Activated CD8-positive, alpha-beta memory T cell treated with anti-CD3 and anti-CD28 coated beads, Interleukin-2, amount 10 ng/mL, durations not matched to agents 7 days and 5 days (primary cell): Measurements from ENCODE around the gene DNAH9. TPM values are rescaled to one million over a fixed set of nuclear protein-coding genes. Genes with fewer than 3 reads are reported as not detected.

Experiments
- ATAC-seq: fragments of 150-1000 bp; cut with Tn5 transposase; one replicate; pipeline ENCODE4 v1.10.0; 2021; ENCODE audit warnings: moderate library complexity
- CTCF ChIA-PET: fragments of 350-600 bp; sonication (Branson Sonifier 250); formaldehyde crosslinking; loops from one replicate; lab custom pipeline; 2021; ENCODE audit warnings: antibody characterized with exemption; lab: Charles Lee
- DNase-seq: peaks from one replicate; pipeline ENCODE4 v3.0.0-alpha.2; 2020
- H3K27ac Mint-ChIP-seq: one replicate; pipeline ENCODE4 v1.8.0; 2021; ENCODE audit warnings: mild to moderate bottlenecking, mixed read lengths
- H3K27me3 Mint-ChIP-seq: one replicate; pipeline ENCODE4 v1.8.0; 2021; ENCODE audit warnings: mixed read lengths
- H3K36me3 Mint-ChIP-seq: one replicate; pipeline ENCODE4 v1.8.0; 2021; ENCODE audit warnings: mild to moderate bottlenecking, mixed read lengths
- H3K4me1 Mint-ChIP-seq: one replicate; pipeline ENCODE4 v1.8.0; 2021; ENCODE audit warnings: mixed read lengths
- H3K4me3 Mint-ChIP-seq: one replicate; pipeline ENCODE4 v1.8.0; 2021; ENCODE audit warnings: mild to moderate bottlenecking, moderate library complexity, mixed read lengths
- H3K9me3 Mint-ChIP-seq: one replicate; pipeline ENCODE4 v1.8.0; 2022; ENCODE audit warnings: low read depth, mixed read lengths
- total RNA-seq, 2 experiments: library from RNA; stranded (reverse); gene quantifications; one replicate each; pipeline ENCODE4 v1.2.3, GENCODE V29; 2021

Gene DNAH9
- total RNA-seq, 2 experiments from 2014 or later: not detected

GRCh38 chr17:11624976-11625375 lies 26.7 kb downstream of the DNAH9 start:
- Mint-ChIP-seq H3K36me3 (no peaks in the 10 kb centered on the region), H3K4me3 (no peak overlapping the region), H3K4me1 (no peaks in the 10 kb centered on the region), H3K27me3 (no peaks in the 10 kb centered on the region), H3K9me3 (peaks cover 4% of the 10 kb centered on the region), H3K27ac (no peak overlapping the region)
- ATAC-seq (no peak), DNase-seq (no peak)
- CTCF ChIA-PET: no interaction called here

DNA sequence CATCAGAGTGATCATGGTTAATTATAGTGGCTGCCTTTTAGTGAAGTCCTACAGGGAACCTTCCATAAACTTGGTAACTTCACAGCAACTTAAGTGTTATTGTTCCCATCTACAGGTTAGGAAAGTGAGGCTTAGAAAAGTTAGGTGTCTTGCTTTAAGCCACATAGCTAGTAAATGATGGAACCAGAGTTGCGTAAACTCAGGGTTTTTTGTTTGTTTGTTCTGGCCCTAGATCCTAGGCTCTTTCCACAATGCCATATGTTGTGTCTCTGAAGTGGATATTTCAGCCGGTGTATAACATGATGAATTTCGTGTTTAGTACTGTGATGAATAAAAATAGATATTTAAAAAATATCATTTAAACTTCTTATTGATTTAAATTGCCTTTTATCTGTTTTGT lies 27.6 kb downstream of the DNAH9 start:
- DNase-seq (no peak), ATAC-seq (no peak)
- H3K27me3 Mint-ChIP-seq: no peaks in the 10 kb centered on the region
- no peak overlapping the region for H3K27ac Mint-ChIP-seq
- H3K4me3 Mint-ChIP-seq: no peak overlapping the region
- H3K36me3 Mint-ChIP-seq: no peaks in the 10 kb centered on the region
- CTCF ChIA-PET: no interaction called here
- no peaks in the 10 kb centered on the region for H3K4me1 Mint-ChIP-seq
- H3K9me3 Mint-ChIP-seq: peaks cover 4% of the 10 kb centered on the region

DNA sequence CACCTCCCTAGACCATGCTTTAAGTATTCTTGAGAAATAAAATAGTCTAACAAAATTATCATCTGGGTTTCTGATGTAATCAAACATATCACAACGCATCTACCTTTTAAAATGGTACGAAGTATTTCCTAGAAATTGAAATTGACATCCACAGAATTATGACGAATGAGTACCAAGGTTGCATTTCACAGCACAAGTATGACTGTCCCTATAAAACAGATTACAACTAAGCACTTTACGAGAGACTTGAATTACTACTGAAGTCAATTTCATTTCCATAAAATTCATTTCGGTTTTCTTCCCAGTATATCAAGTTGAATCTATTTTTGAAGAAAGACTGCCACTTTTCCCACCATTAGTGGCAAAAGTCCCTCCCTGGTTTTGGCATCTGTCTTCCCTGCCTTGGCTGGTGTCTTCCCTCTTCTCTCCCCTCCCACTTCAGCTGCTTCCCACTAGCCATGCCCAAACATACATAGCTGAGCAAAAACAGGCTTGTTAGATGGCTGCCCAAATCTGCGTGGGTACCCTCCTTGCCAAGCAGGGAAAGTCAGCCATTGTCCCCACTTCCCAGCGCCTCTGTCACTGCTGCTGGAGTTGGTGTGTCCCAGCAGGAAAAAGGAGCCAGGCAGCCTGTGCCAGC lies 29.2 kb downstream of the DNAH9 start:
- no peak for ATAC-seq
- CTCF ChIA-PET: no interaction called here
- Mint-ChIP-seq H3K27me3 (no peaks in the 10 kb centered on the region), H3K27ac (no peak overlapping the region), H3K9me3 (peaks cover 2% of the 10 kb centered on the region), H3K4me1 (no peaks in the 10 kb centered on the region), H3K36me3 (no peaks in the 10 kb centered on the region), H3K4me3 (no peak overlapping the region)
- no peak for DNase-seq

GRCh38 chr17:11628374-11628773 lies 30.1 kb downstream of the DNAH9 start:
- Mint-ChIP-seq H3K27me3 (no peaks in the 10 kb centered on the region), H3K9me3 (peaks cover 5% of the 10 kb centered on the region), H3K4me3 (no peak overlapping the region), H3K4me1 (no peaks in the 10 kb centered on the region), H3K36me3 (no peaks in the 10 kb centered on the region), H3K27ac (no peak overlapping the region)
- ATAC-seq: no peak
- no peak for DNase-seq
- CTCF ChIA-PET: no interaction called here

DNA sequence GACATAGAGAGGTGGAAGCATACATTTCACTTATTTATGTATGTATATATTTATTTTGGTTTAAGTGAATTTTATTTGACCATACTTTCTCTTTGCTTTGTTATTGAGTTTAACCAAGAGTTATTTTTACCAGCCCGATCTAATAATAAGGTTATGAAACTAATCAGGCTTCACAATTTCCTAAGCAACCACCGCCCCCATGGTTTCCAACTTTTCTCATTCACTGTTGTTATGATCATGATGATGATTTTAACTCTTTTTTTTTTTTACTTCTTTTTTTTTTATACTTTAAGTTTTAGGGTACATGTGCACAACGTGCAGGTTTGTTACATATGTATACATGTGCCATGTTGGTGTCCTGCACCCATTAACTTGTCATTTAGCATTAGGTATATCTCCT lies 30.6 kb downstream of the DNAH9 start:
- Mint-ChIP-seq H3K27ac (no peak overlapping the region), H3K9me3 (peaks cover 5% of the 10 kb centered on the region), H3K27me3 (no peaks in the 10 kb centered on the region), H3K36me3 (no peaks in the 10 kb centered on the region), H3K4me3 (no peak overlapping the region), H3K4me1 (no peaks in the 10 kb centered on the region)
- CTCF ChIA-PET: no interaction called here
- no peak for ATAC-seq
- no peak for DNase-seq

DNA sequence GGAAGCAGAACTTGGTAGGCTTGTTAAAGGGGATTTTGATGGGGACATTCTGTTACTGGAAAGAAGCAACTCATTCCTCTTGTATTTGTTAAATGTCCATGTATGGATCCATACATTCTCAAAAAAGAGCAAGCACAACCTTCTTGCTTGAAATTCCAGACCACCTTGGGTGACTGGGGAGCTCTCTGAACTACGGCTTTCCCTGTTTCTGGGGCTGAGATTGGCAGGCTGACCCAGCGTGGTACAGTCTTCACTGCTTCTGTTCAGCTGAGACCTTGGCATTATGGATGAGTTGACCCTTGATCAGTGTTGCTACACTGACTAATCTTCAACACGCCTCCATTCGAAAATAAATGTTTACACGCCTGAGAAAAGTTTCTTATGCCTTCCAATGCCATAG lies 38.5 kb downstream of the DNAH9 start:
- Mint-ChIP-seq H3K4me1 (no peaks in the 10 kb centered on the region), H3K27me3 (no peaks in the 10 kb centered on the region), H3K27ac (no peak overlapping the region), H3K9me3 (peaks cover 12% of the 10 kb centered on the region), H3K36me3 (no peaks in the 10 kb centered on the region), H3K4me3 (no peak overlapping the region)
- DNase-seq: no peak
- no peak for ATAC-seq
- CTCF ChIA-PET: no interaction called here

GRCh38 chr17:11637796-11638195 lies 39.5 kb downstream of the DNAH9 start:
- Mint-ChIP-seq H3K27me3 (no peaks in the 10 kb centered on the region), H3K4me3 (no peak overlapping the region), H3K9me3 (peaks cover 12% of the 10 kb centered on the region), H3K27ac (no peak overlapping the region), H3K4me1 (no peaks in the 10 kb centered on the region), H3K36me3 (no peaks in the 10 kb centered on the region)
- ATAC-seq (no peak), DNase-seq (no peak)
- CTCF ChIA-PET: no interaction called here

DNA sequence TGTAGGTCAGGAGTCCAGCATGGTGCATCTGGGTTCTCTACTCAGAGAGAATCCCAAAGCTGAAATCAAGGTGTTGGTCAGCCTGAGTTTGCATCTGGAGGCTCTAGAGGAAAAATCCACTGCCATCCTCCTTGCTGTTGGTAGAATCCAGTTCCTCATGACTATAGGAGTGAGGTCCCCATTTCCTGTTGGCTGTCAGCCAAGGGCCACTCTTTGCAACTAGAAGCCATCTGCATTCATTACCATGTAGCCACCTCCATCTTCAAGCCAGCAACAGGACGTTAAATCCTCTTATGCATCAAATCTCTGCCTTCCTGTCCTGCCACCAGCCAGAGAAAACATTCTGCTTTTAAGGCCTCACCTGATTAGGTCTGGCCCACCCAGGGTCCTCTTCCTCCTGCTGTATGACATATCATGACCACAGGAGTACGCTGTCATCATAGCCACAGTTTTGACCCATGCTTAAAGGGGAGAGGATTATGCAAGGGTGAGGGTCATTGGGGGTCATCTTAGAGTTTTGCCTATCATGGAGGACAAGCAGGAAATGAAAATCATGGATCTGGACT lies 40.5 kb downstream of the DNAH9 start:
- H3K27ac Mint-ChIP-seq: no peak overlapping the region
- no peaks in the 10 kb centered on the region for H3K36me3 Mint-ChIP-seq
- ATAC-seq (no peak), DNase-seq (no peak)
- no peak overlapping the region for H3K4me3 Mint-ChIP-seq
- CTCF ChIA-PET: no interaction called here
- peaks cover 10% of the 10 kb centered on the region for H3K9me3 Mint-ChIP-seq
- no peaks in the 10 kb centered on the region for H3K27me3 Mint-ChIP-seq
- H3K4me1 Mint-ChIP-seq: no peaks in the 10 kb centered on the region

- CTCF ChIA-PET: no interaction called here
- H3K9me3 Mint-ChIP-seq: peaks cover 10% of the 10 kb centered on the region
- ATAC-seq (no peak), DNase-seq (no peak)
- H3K27me3 Mint-ChIP-seq: no peaks in the 10 kb centered on the region
- H3K4me3 Mint-ChIP-seq: no peak overlapping the region
- no peaks in the 10 kb centered on the region for H3K36me3 Mint-ChIP-seq
- no peaks in the 10 kb centered on the region for H3K4me1 Mint-ChIP-seq
- no peak overlapping the region for H3K27ac Mint-ChIP-seq
These were observed 41.6 kb downstream of the DNAH9 start for GRCh38 chr17:11639736-11640462.

- peaks cover 9% of the 10 kb centered on the region for H3K9me3 Mint-ChIP-seq
- CTCF ChIA-PET: no interaction called here
- no peaks in the 10 kb centered on the region for H3K4me1 Mint-ChIP-seq
- H3K27me3 Mint-ChIP-seq: no peaks in the 10 kb centered on the region
- DNase-seq (no peak), ATAC-seq (no peak)
- H3K27ac Mint-ChIP-seq: no peak overlapping the region
- H3K4me3 Mint-ChIP-seq: no peak overlapping the region
- no peaks in the 10 kb centered on the region for H3K36me3 Mint-ChIP-seq
These were observed 42.2 kb downstream of the DNAH9 start for GRCh38 chr17:11640463-11640814.

- Mint-ChIP-seq H3K27ac (no peak overlapping the region), H3K4me3 (no peak overlapping the region), H3K9me3 (peaks cover 7% of the 10 kb centered on the region), H3K4me1 (no peaks in the 10 kb centered on the region), H3K27me3 (no peaks in the 10 kb centered on the region), H3K36me3 (no peaks in the 10 kb centered on the region)
- CTCF ChIA-PET: no interaction called here
- ATAC-seq: no peak
- no peak for DNase-seq
These were observed 43.4 kb downstream of the DNAH9 start for GRCh38 chr17:11641521-11642275.

DNA sequence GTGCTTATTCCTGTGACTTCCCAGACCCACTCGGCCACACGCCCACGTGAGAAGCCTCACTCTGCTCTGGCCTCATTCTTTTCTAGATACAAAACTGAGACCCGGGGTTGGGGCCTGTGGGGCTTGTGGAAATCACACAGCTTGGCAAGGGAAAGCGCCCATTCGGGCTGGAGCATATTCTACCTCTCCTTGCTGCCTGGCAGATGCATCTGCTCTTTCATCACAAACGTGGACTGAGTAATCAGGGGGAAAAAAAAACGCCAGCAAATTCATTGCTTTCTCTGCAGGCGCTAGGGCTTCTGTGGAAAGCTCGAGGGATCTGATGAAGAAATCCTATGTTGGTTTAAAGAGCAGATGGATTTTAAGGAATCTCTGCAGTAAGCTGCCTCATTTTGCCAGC lies 44.4 kb downstream of the DNAH9 start:
- no peaks in the 10 kb centered on the region for H3K27me3 Mint-ChIP-seq
- no peak overlapping the region for H3K27ac Mint-ChIP-seq
- no peak overlapping the region for H3K4me3 Mint-ChIP-seq
- DNase-seq (no peak), ATAC-seq (no peak)
- H3K4me1 Mint-ChIP-seq: no peaks in the 10 kb centered on the region
- CTCF ChIA-PET: no interaction called here
- no peaks in the 10 kb centered on the region for H3K36me3 Mint-ChIP-seq
- peaks cover 6% of the 10 kb centered on the region for H3K9me3 Mint-ChIP-seq

GRCh38 chr17:11643851-11644250 lies 45.6 kb downstream of the DNAH9 start:
- H3K9me3 Mint-ChIP-seq: peaks cover 3% of the 10 kb centered on the region
- H3K36me3 Mint-ChIP-seq: no peaks in the 10 kb centered on the region
- ATAC-seq: no peak
- no peak for DNase-seq
- no peak overlapping the region for H3K4me3 Mint-ChIP-seq
- no peak overlapping the region for H3K27ac Mint-ChIP-seq
- no peaks in the 10 kb centered on the region for H3K27me3 Mint-ChIP-seq
- no peaks in the 10 kb centered on the region for H3K4me1 Mint-ChIP-seq
- CTCF ChIA-PET: interaction anchor here (0.9 to 1.5 kb wide), 4 partner anchors 9 to 768 kb away, joined by 3 to 5 read pairs (median 4); no protein-coding TSS in a partner anchor
